Stimulated activated naive B cell treated with anti-CD40 and anti-IgM and Interleukin-4, amounts not matched to agents 10 μg/mL and 1 μg/mL and 100 μg/mL, for 72 hours (primary cell): Measurements from ENCODE around the gene PRCP.

ENCODE experiments used
- ATAC-seq, 2 donors: fragments of 150-1000 bp; cut with Tn5 transposase; replicated peaks; 2 replicates each; pipeline ENCODE4 v1.10.0; 2021; ENCODE audit warnings: moderate library complexity in 1 of 2
- DNase-seq: peaks from one replicate; pipeline ENCODE4 v3.0.0; 2021
- H3K27ac Mint-ChIP-seq: one replicate; pipeline ENCODE4 v1.8.0; 2022; ENCODE audit warnings: mild to moderate bottlenecking, mixed read lengths
- H3K27me3 Mint-ChIP-seq, 2 donors: one replicate each; pipeline ENCODE4 v1.8.0; 2022; ENCODE audit warnings: mixed read lengths in 2 of 2
- H3K36me3 Mint-ChIP-seq, 2 donors: one replicate each; pipeline ENCODE4 v1.8.0; 2022; ENCODE audit warnings: mixed read lengths in 2 of 2, mild to moderate bottlenecking in 1 of 2
- H3K4me1 Mint-ChIP-seq, 2 donors: one replicate each; pipeline ENCODE4 v1.8.0; 2022; ENCODE audit warnings: mixed read lengths in 2 of 2, mild to moderate bottlenecking in 1 of 2
- H3K4me3 Mint-ChIP-seq, 2 donors: one replicate each; pipeline ENCODE4 v1.8.0; 2022; ENCODE audit warnings: mild to moderate bottlenecking in 2 of 2, mixed read lengths in 2 of 2, moderate library complexity in 1 of 2
- H3K9me3 Mint-ChIP-seq, 2 donors: one replicate each; pipeline ENCODE4 v1.8.0; 2022; ENCODE audit warnings: mixed read lengths in 2 of 2, mild to moderate bottlenecking in 1 of 2

Gene PRCP

DNA sequence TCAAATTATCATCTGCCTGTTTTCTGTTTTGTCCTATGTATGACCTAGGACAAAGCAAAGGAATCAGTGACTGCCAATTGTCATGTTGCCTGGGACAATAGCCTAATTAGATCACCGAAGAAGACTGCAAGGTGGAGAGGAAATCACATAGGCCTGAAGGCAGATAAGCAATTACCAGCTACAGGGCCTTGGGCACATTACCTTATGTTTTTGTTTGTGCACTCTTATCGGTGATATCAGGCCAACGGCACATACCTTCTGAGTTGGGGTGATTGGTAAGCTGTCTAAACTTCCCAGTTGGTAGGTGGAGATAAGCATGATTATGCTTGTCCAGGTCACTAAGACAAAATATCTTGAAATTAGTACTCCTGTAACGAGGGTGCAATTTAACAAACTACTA lies 108.5 kb downstream of the PRCP start:
- H3K27me3 Mint-ChIP-seq, result no peaks in the 10 kb centered on the region
- H3K27ac Mint-ChIP-seq, result no peak overlapping the region
- H3K4me3 Mint-ChIP-seq, result no peak overlapping the region
- no peaks in the 10 kb centered on the region for H3K36me3 Mint-ChIP-seq
- DNase-seq, result no peak
- H3K4me1 Mint-ChIP-seq, result peaks cover 2 to 5% of the 10 kb centered on the region in 2 donors
- ATAC-seq, result no peak
- H3K9me3 Mint-ChIP-seq, result no peaks in the 10 kb centered on the region

DNA sequence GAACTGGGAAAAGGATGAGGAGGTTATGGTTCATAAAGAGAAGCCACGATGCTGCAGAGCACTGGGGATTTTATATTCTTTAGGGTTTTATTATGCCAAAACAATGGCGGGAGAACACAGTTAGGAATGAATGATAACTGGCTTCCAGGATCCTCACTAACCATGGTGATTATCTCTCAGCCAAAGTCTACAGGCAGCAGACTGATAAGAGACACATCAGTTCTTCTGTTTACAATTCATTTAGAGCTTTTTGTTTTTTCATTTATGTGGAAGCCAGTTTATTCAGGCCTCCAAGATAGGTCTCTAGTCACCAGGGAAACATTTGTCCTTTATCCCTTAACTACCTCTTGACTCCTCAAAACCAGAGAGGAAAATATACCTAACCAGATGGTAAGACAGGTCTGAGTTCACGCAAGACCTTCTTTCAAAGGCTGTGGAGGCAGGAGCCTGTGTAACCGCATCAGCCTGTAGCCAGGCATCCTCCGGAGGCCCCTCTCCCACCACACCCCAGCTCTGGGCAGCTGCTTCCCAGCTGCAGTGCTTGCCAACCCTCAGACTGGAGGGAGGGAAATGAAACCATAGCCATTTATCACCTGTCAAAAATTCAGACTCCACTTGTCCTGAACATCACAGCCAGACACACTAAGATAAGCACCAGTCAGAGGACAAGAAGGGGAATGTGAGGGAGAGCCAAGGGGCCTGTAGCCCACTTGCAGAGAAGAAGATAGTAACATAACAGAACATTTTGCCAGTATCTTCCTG lies 109.3 kb downstream of the PRCP start:
- no peak overlapping the region for H3K27ac Mint-ChIP-seq
- no peaks in the 10 kb centered on the region for H3K9me3 Mint-ChIP-seq
- DNase-seq (no peak), ATAC-seq (no peak)
- H3K36me3 Mint-ChIP-seq, result no peaks in the 10 kb centered on the region
- H3K4me1 Mint-ChIP-seq, result peaks cover 2 to 5% of the 10 kb centered on the region in 2 donors
- H3K4me3 Mint-ChIP-seq, result no peak overlapping the region
- no peaks in the 10 kb centered on the region for H3K27me3 Mint-ChIP-seq

DNA sequence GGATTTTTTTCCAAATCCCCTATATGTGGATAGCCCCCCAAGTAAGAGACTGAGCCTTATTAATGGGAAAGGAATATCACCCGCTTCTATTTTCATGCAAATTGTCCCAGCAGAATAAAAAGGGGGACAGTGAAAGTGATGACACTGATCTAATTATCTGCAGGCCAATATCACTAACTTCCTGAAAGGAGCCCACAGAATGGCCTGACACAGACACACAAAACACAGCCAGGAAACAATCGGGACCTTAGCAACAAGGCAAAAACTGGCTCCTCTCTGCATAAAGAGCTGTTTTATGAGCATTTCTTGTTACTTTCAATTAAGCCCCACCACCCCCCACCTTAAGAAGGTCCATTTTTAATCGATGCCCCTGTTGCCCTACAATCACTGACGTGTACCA lies 112.2 kb downstream of the PRCP start:
- H3K9me3 Mint-ChIP-seq, result peaks cover 0 to 2% of the 10 kb centered on the region in 2 donors
- peaks cover 2 to 5% of the 10 kb centered on the region in 2 donors for H3K4me1 Mint-ChIP-seq
- peaks cover 8 to 9% of the 10 kb centered on the region in 2 donors for H3K27me3 Mint-ChIP-seq

DNA sequence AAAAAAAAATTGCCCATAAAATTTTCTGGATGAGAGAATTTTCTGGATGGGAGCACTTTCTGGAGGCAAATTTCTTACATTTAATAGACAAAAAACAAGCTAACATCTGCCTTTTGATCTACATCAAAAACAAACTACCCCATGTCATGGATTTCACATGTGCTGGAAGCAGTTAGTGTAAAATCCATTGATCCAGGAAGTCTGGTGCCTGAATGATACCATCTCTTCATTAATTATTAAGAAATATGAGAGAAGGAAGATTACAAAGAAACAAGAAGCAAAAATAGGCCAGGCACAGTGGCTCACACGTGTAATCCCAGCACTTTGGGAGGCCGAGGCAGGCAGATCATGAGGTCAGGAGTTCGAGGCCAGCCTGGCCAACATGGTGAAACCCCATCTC lies 113.4 kb downstream of the PRCP start:
- H3K4me1 Mint-ChIP-seq, result peaks cover 2 to 5% of the 10 kb centered on the region in 2 donors
- H3K4me3 Mint-ChIP-seq, result no peak overlapping the region
- H3K36me3 Mint-ChIP-seq, result peaks cover 0 to 3% of the 10 kb centered on the region in 2 donors
- peaks cover 15 to 16% of the 10 kb centered on the region in 2 donors for H3K27me3 Mint-ChIP-seq
- no peak for DNase-seq
- no peak overlapping the region for H3K27ac Mint-ChIP-seq
- H3K9me3 Mint-ChIP-seq, result peaks cover 6% of the 10 kb centered on the region in 2 donors
- no peak for ATAC-seq

More for the DNA sequence above, 112.2 kb downstream of the PRCP start:
- ATAC-seq (no peak), DNase-seq (no peak)
- Mint-ChIP-seq H3K27ac (no peak overlapping the region), H3K4me3 (no peak overlapping the region), H3K36me3 (no peaks in the 10 kb centered on the region)

DNA sequence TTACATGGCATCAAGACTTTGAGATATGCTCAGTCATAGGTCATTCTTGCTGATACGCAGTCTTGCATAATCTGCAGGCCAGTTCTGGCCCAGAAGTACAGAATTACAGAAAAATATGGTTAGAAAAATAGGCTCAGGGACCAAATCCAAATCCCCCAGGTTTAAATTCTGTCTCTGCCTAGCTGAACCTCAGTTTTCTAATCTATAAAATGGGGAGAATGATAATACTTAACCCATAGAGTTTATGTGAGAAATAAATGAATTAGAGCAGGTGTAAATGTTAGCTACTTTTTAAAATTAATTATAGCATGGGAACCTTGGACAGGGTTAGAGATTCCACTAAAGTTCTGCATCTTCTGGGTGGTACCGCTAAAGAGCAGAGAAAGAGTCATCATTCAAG lies 114.2 kb downstream of the PRCP start:
- Mint-ChIP-seq H3K9me3 (peaks cover 11 to 12% of the 10 kb centered on the region in 2 donors), H3K27me3 (peaks cover 21% of the 10 kb centered on the region in 2 donors), H3K27ac (no peak overlapping the region), H3K36me3 (peaks cover 3 to 4% of the 10 kb centered on the region in 2 donors), H3K4me3 (no peak overlapping the region), H3K4me1 (peaks cover 0 to 5% of the 10 kb centered on the region in 2 donors)
- ATAC-seq, result no peak
- DNase-seq, result no peak

DNA sequence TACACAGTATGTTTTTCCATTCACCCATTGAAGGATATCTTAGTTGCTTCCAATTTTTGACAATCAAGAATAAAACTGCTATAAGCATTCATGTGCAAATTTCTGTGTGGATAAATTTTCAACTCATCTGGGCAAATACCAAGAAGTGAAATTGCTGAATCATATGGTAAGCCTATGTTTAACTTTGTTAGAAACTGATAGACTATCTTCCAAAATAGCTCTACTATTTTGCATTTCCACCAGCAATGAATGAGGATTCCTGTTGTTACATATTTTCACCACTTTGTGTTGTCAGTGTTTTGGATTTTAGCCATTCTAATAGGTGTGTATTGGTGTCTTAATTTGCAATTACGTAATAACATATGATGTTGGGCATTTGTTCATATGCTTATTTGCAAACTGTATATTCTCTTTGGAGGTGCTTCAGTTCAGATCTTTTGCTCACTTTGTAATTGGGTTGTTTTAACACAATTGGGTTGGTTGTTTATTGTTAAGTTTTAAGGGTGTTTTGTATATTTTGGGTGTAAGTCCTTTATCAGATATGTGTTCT lies 117.3 kb downstream of the PRCP start:
- Mint-ChIP-seq H3K4me3 (no peak overlapping the region), H3K27ac (no peak overlapping the region), H3K27me3 (peaks cover 28 to 37% of the 10 kb centered on the region in 2 donors), H3K9me3 (peaks cover 12 to 15% of the 10 kb centered on the region in 2 donors), H3K4me1 (no peaks in the 10 kb centered on the region), H3K36me3 (peaks cover 3 to 4% of the 10 kb centered on the region in 2 donors)
- DNase-seq (no peak), ATAC-seq (no peak)

DNA sequence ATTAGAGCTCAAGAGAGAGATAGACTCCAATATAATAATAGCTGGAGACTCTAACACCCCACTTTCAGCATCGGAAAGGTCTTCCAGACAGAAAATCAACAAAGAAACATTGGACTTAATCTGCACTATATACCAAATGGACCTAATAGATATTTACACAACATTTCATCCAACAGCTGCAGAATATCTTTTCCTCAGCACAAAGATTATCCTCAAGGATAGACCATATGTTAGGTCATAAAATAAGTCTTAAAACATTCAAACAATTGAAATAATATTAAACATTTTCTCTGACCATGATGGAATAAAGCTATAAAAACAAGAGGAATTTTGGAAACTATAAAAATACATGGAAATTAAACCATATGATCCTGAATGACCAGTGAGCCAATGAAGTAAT lies 121.5 kb downstream of the PRCP start:
- H3K36me3 Mint-ChIP-seq, result peaks cover 7 to 10% of the 10 kb centered on the region in 2 donors
- ATAC-seq (no peak), DNase-seq (no peak)
- no peak overlapping the region for H3K4me3 Mint-ChIP-seq
- H3K4me1 Mint-ChIP-seq, result no peaks in the 10 kb centered on the region
- H3K9me3 Mint-ChIP-seq, result peaks cover 26% of the 10 kb centered on the region in 2 donors
- H3K27me3 Mint-ChIP-seq, result peaks cover 29 to 45% of the 10 kb centered on the region in 2 donors
- no peak overlapping the region for H3K27ac Mint-ChIP-seq

DNA sequence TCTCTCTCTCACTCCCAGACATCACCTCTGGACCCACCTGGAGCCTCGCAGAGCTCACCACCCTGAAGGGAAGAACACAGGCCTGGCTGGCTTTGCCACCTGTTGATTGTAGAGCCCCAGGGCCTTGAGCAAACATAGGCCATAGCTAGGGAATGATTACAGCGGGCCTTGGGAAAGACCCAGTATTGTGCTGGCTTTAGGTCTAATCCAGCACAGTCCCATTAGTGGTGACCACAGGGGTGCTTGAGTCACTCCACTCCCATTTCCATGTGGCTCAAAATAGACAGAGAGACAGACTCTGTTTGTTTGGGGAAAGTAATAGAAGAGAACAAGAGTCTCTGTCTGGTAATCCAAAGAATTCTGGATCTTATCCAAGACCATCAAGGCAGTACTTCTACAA lies 123.9 kb downstream of the PRCP start:
- Mint-ChIP-seq H3K4me3 (no peak overlapping the region), H3K9me3 (peaks cover 18 to 20% of the 10 kb centered on the region in 2 donors), H3K27me3 (peaks cover 22 to 41% of the 10 kb centered on the region in 2 donors), H3K27ac (no peak overlapping the region), H3K4me1 (no peaks in the 10 kb centered on the region), H3K36me3 (peaks cover 6 to 8% of the 10 kb centered on the region in 2 donors)
- DNase-seq (no peak), ATAC-seq (no peak)

DNA sequence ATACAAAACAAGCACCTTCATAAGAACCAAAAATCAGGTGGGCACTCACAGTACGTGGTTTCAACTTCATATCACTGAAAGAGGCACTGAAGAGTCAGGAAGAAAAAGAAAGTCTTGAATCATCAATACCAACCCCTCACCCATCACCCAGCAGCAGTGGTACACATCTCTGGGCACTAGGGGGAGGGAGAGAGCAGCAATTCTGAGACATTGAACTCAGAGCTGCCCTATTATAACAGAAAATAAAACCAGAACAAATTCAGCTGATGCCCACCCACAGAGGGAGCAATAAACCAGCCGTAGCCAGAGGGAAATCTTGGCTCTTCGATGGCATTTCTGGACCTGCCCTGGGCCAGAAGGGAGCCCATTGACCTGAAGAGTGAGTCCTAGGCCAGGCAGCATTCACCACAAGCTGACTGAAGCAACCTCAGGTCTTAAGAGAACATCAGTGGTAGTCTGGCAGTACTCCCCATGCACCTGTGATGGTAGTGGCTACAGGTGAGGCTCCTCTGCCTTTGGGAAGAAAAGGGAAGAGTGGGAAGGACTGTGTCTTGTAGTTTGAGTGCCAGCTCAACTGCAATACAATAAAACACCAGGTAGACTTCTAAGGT lies 124.4 kb downstream of the PRCP start:
- Mint-ChIP-seq H3K36me3 (peaks cover 3 to 8% of the 10 kb centered on the region in 2 donors), H3K9me3 (peaks cover 14 to 17% of the 10 kb centered on the region in 2 donors), H3K27ac (no peak overlapping the region), H3K4me3 (no peak overlapping the region), H3K27me3 (peaks cover 18 to 36% of the 10 kb centered on the region in 2 donors), H3K4me1 (no peaks in the 10 kb centered on the region)
- ATAC-seq (peak; percentile 56 to 61), DNase-seq (no peak)

DNA sequence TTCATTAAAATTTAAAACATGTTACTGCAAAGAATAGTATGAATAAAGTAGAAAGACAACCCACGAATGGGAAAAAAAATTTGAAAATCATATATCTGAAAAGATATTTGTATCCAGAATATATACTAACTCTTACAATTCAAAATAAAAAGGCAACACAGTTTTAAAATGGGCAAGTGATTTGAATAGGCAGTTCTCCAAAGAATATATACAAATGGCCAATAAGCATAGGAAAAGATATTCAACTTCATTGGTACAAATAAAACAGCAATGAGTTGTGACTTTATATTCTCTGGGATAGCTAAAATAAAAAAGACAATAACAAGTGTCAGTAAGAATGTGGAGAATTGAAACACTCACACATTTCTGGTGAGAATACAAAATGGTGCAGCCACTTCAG lies 125.0 kb downstream of the PRCP start:
- Mint-ChIP-seq H3K4me1 (no peaks in the 10 kb centered on the region), H3K4me3 (no peak overlapping the region), H3K27ac (no peak overlapping the region), H3K9me3 (peaks cover 14 to 17% of the 10 kb centered on the region in 2 donors), H3K36me3 (peaks cover 3 to 8% of the 10 kb centered on the region in 2 donors), H3K27me3 (peaks cover 18 to 36% of the 10 kb centered on the region in 2 donors)
- DNase-seq (no peak), ATAC-seq (no peak)
